Activated CD4-positive, alpha-beta T cell treated with anti-CD3 and anti-CD28 coated beads for 36 hours (primary cell): ENCODE measurements around the gene PLOD1. TPM values are rescaled to one million over a fixed set of nuclear protein-coding genes. Genes with fewer than 3 reads are reported as not detected.
"Not testable (repeated sequence)": the region's sequence is repeated elsewhere in the genome, so short reads cannot be mapped to it uniquely, and the experiment has no call there.

Source experiments
- ATAC-seq: fragments of 200-7000 bp; cut with Tn5 transposase; one replicate; pipeline ENCODE4 v1.10.0; 2021; ENCODE audit warnings: mild to moderate bottlenecking, moderate library complexity
- CTCF ChIA-PET: fragments of 350-600 bp; sonication (Branson Sonifier 250); formaldehyde crosslinking; loops from one replicate; lab custom pipeline; 2021; ENCODE audit warnings: antibody characterized with exemption; lab: Charles Lee
- POLR2A ChIA-PET: fragments of 350-600 bp; sonication (Branson Sonifier 250); formaldehyde crosslinking; loops from one replicate; lab custom pipeline; 2021; ENCODE audit warnings: antibody characterized with exemption, inconsistent platforms; lab: Charles Lee
- DNase-seq: peaks from one replicate; pipeline ENCODE4 v3.0.0-alpha.2; 2020
- H3K27ac Mint-ChIP-seq: one replicate; pipeline ENCODE4 v1.8.0; 2021; ENCODE audit warnings: mixed read lengths
- H3K27me3 Mint-ChIP-seq: one replicate; pipeline ENCODE4 v1.8.0; 2021; ENCODE audit warnings: mixed read lengths
- H3K36me3 Mint-ChIP-seq: one replicate; pipeline ENCODE4 v1.8.0; 2021; ENCODE audit warnings: low read depth, mixed read lengths
- H3K4me1 Mint-ChIP-seq: one replicate; pipeline ENCODE4 v1.8.0; 2021; ENCODE audit warnings: mixed read lengths
- H3K4me3 Mint-ChIP-seq: one replicate; pipeline ENCODE4 v1.8.0; 2021; ENCODE audit warnings: mild to moderate bottlenecking, moderate library complexity, mixed read lengths
- H3K9me3 Mint-ChIP-seq: one replicate; pipeline ENCODE4 v1.8.0; 2021; ENCODE audit warnings: low read depth, mixed read lengths
- intact Hi-C, 2 experiments: fragments of 100-400 bp; cut with DNase I in 1 of 2; cut with micrococcal nuclease in 1 of 2; formaldehyde crosslinking; loops; one replicate each; pipeline versions ENCODE4 v1.14.2 to v1.15.1; 2022 to 2024; cut with DNase I, micrococcal nuclease
- total RNA-seq, 2 experiments: library from RNA; stranded (reverse); gene quantifications; one replicate each; pipeline ENCODE4 v1.2.3, GENCODE V29; 2021

PLOD1 gene
- total RNA-seq, 2 experiments from 2014 or later, result 11.7 to 11.9 TPM

GRCh38 chr1:11898831-11899467 is 35.6 kb upstream of the PLOD1 start:
- Mint-ChIP-seq H3K27me3 (peaks cover 31% of the 10 kb centered on the region), H3K27ac (no peak overlapping the region), H3K4me3 (no peak overlapping the region), H3K9me3 (no peaks in the 10 kb centered on the region), H3K36me3 (no peaks in the 10 kb centered on the region), H3K4me1 (no peaks in the 10 kb centered on the region)
- ChIA-PET POLR2A (interaction anchor here (1.5 kb wide), 1 partner anchor 9 kb away, joined by 12 read pairs; no protein-coding TSS in a partner anchor), CTCF (interaction anchor here (0.6 kb wide), 1 partner anchor 60 kb away, joined by 3 read pairs; no protein-coding TSS in a partner anchor)
- no peak for ATAC-seq
- peak; percentile 46 for DNase-seq
- intact Hi-C loops, result no loop called here

- CTCF ChIA-PET, H3K36me3 Mint-ChIP-seq, DNase-seq, H3K9me3 Mint-ChIP-seq, POLR2A ChIA-PET, H3K4me3 Mint-ChIP-seq, ATAC-seq, H3K27ac Mint-ChIP-seq, intact Hi-C loops: not testable (repeated sequence)
- Mint-ChIP-seq H3K27me3 (peaks cover 34% of the 10 kb centered on the region), H3K4me1 (peaks cover 17% of the 10 kb centered on the region)
Measured at GRCh38 chr1:11901446-11901845, 33.1 kb upstream of the PLOD1 start.

- ChIA-PET POLR2A (no interaction called here), CTCF (no interaction called here)
- H3K27me3 Mint-ChIP-seq, result peaks cover 23% of the 10 kb centered on the region
- no peak overlapping the region for H3K4me3 Mint-ChIP-seq
- no peak for ATAC-seq
- intact Hi-C loops, result no loop called here
- H3K9me3 Mint-ChIP-seq, result no peaks in the 10 kb centered on the region
- peaks cover 28% of the 10 kb centered on the region for H3K4me1 Mint-ChIP-seq
- no peaks in the 10 kb centered on the region for H3K36me3 Mint-ChIP-seq
- no peak for DNase-seq
- no peak overlapping the region for H3K27ac Mint-ChIP-seq
Measured at GRCh38 chr1:11903210-11903609, 31.3 kb upstream of the PLOD1 start.

- POLR2A ChIA-PET, H3K4me3 Mint-ChIP-seq, intact Hi-C loops, H3K36me3 Mint-ChIP-seq, H3K9me3 Mint-ChIP-seq, CTCF ChIA-PET, H3K27ac Mint-ChIP-seq, ATAC-seq: not testable (repeated sequence)
- H3K27me3 Mint-ChIP-seq, result peaks cover 20% of the 10 kb centered on the region
- H3K4me1 Mint-ChIP-seq, result peaks cover 29% of the 10 kb centered on the region
- DNase-seq, result peak; percentile 29
Measured at GRCh38 chr1:11904156-11904555, 30.4 kb upstream of the PLOD1 start.

GRCh38 chr1:11904978-11905377 is 29.5 kb upstream of the PLOD1 start:
- Mint-ChIP-seq H3K27me3 (peaks cover 17% of the 10 kb centered on the region), H3K27ac (no peak overlapping the region), H3K36me3 (no peaks in the 10 kb centered on the region), H3K4me3 (no peak overlapping the region), H3K4me1 (peaks cover 35% of the 10 kb centered on the region), H3K9me3 (no peaks in the 10 kb centered on the region)
- DNase-seq (no peak), ATAC-seq (no peak)
- ChIA-PET POLR2A (no interaction called here), CTCF (no interaction called here)
- intact Hi-C loops, result loop anchor here (5.0 kb wide), 7 partner anchors 142 to 1213 kb away; partner anchors contain the start of genes AGTRAP (in 1 of the 2), FBXO2 (in 1 of the 2), FBXO44 (in 1 of the 2) and SRM (in 1 of the 2)

GRCh38 chr1:11906870-11907269 is 27.6 kb upstream of the PLOD1 start:
- Mint-ChIP-seq H3K27me3 (peaks cover 17% of the 10 kb centered on the region), H3K36me3 (no peaks in the 10 kb centered on the region), H3K9me3 (no peaks in the 10 kb centered on the region), H3K4me1 (peaks cover 37% of the 10 kb centered on the region), H3K27ac (no peak overlapping the region), H3K4me3 (no peak overlapping the region)
- intact Hi-C loops, result loop anchor here (1.0 to 5.0 kb wide), 9 partner anchors 69 to 1215 kb away; partner anchors contain the start of genes AGTRAP (in 1 of the 2), FBXO2 (in 1 of the 2), FBXO44 (in 1 of the 2) and MAD2L2 (in 1 of the 2)
- DNase-seq, result peak; percentile 11
- ChIA-PET CTCF (no interaction called here), POLR2A (no interaction called here)
- no peak for ATAC-seq

- H3K27ac Mint-ChIP-seq, result peak overlapping the region; percentile 99
- CTCF ChIA-PET, result interaction anchor here (0.7 to 1.7 kb wide), 6 partner anchors 64 to 243 kb away, joined by 3 to 7 read pairs (median 4); partner anchors contain the start of genes AGTRAP, CLCN6 and MTHFR
- POLR2A ChIA-PET, result interaction anchor here (0.6 to 3.9 kb wide), 52 partner anchors 8 to 711 kb away, joined by 3 to 67 read pairs (median 5); partner anchors contain the start of genes AGTRAP, CLCN6, DHRS3 and FBXO2
- ATAC-seq (peak; percentile 57), DNase-seq (peak; percentile 95)
- intact Hi-C loops, result loop anchor here (1.0 to 5.0 kb wide), 18 partner anchors 27 to 1215 kb away; partner anchors contain the start of genes MFN2 (in 2 of the 2), AGTRAP (in 1 of the 2), CLCN6 (in 1 of the 2) and FBXO2 (in 1 of the 2)
- H3K4me1 Mint-ChIP-seq, result peaks cover 37% of the 10 kb centered on the region
- no peaks in the 10 kb centered on the region for H3K9me3 Mint-ChIP-seq
- H3K27me3 Mint-ChIP-seq, result peaks cover 12% of the 10 kb centered on the region
- H3K4me3 Mint-ChIP-seq, result peak overlapping the region; percentile 81
- H3K36me3 Mint-ChIP-seq, result no peaks in the 10 kb centered on the region
Measured at GRCh38 chr1:11907275-11908094, 27.0 kb upstream of the PLOD1 start.

- Mint-ChIP-seq H3K9me3 (no peaks in the 10 kb centered on the region), H3K4me3 (peak overlapping the region; percentile 81), H3K27ac (peak overlapping the region; percentile 99), H3K27me3 (peaks cover 12% of the 10 kb centered on the region), H3K4me1 (peaks cover 37% of the 10 kb centered on the region), H3K36me3 (no peaks in the 10 kb centered on the region)
- DNase-seq, result peak; percentile 80
- ChIA-PET POLR2A (interaction anchor here (0.6 to 3.9 kb wide), 68 partner anchors 9 to 1654 kb away, joined by 3 to 67 read pairs (median 5); partner anchors contain the start of genes AGTRAP, CLCN6, DHRS3 and FBXO2), CTCF (interaction anchor here (0.7 to 1.7 kb wide), 6 partner anchors 65 to 242 kb away, joined by 3 to 7 read pairs (median 4); partner anchors contain the start of genes AGTRAP, CLCN6 and MTHFR)
- intact Hi-C loops, result loop anchor here (1.0 to 5.0 kb wide), 16 partner anchors 27 to 1216 kb away; partner anchors contain the start of genes MFN2 (in 2 of the 2), AGTRAP (in 1 of the 2), CLCN6 (in 1 of the 2) and FBXO2 (in 1 of the 2)
- peak; percentile 63 for ATAC-seq
Measured at GRCh38 chr1:11908095-11908675, 26.3 kb upstream of the PLOD1 start.

- CTCF ChIA-PET, result not testable (repeated sequence)
Measured at GRCh38 chr1:11910914-11911228, 23.6 kb upstream of the PLOD1 start.

GRCh38 chr1:11912000-11912399 is 22.5 kb upstream of the PLOD1 start:
- CTCF ChIA-PET, result no interaction called here
- H3K4me1 Mint-ChIP-seq, result peaks cover 18% of the 10 kb centered on the region
- H3K27ac Mint-ChIP-seq, result no peak overlapping the region

More at GRCh38 chr1:11910914-11911228, 23.6 kb upstream of the PLOD1 start:
- POLR2A ChIA-PET, result interaction anchor here (2.0 to 3.9 kb wide), 4 partner anchors 8 to 108 kb away, joined by 10 to 67 read pairs (median 45); partner anchors contain the start of genes KIAA2013, MFN2 and MIIP
- H3K27me3 Mint-ChIP-seq, ATAC-seq, H3K27ac Mint-ChIP-seq, intact Hi-C loops, H3K36me3 Mint-ChIP-seq, H3K9me3 Mint-ChIP-seq, DNase-seq, H3K4me3 Mint-ChIP-seq: not testable (repeated sequence)
- peaks cover 24% of the 10 kb centered on the region for H3K4me1 Mint-ChIP-seq

More at GRCh38 chr1:11912000-11912399, 22.5 kb upstream of the PLOD1 start:
- POLR2A ChIA-PET, result no interaction called here
- DNase-seq (no peak), ATAC-seq (no peak)
- Mint-ChIP-seq H3K9me3 (no peaks in the 10 kb centered on the region), H3K27me3 (peaks cover 2% of the 10 kb centered on the region), H3K36me3 (no peaks in the 10 kb centered on the region), H3K4me3 (no peak overlapping the region)
- intact Hi-C loops, result no loop called here
